KOPT-K1 (cell line): ENCODE measurements around the gene UBQLN1.
"Not testable (repeated sequence)": the region's sequence is repeated elsewhere in the genome, so short reads cannot be mapped to it uniquely, and the experiment has no call there.

Experiments
- H3K27ac ChIP-seq: fragments of 200-600 bp; sonication (generic); 2 replicates; pipeline ENCODE4 v1.5.1; 2016; ENCODE audit warnings: antibody characterized with exemption, mild to moderate bottlenecking, low read depth, low read length; ENCODE audit not compliant: poor library complexity, severe bottlenecking
- H3K36me3 ChIP-seq: fragments of 200-600 bp; sonication (generic); 2 replicates; pipeline ENCODE4 v1.5.1; 2017; ENCODE audit warnings: antibody characterized with exemption, mild to moderate bottlenecking, low read length, moderate library complexity; ENCODE audit not compliant: insufficient read depth
- H3K9me3 ChIP-seq: fragments of 200-600 bp; sonication (generic); 2 replicates; pipeline ENCODE4 v1.5.1; 2017; ENCODE audit warnings: antibody characterized with exemption, low read length, mild to moderate bottlenecking; ENCODE audit not compliant: insufficient read depth, poor library complexity, severe bottlenecking

Gene UBQLN1

GRCh38 chr9:83633255-83633654, 74.5 kb downstream of the UBQLN1 start:
- Histone ChIP-seq H3K36me3 (peaks cover 4% of the 10 kb centered on the region; the same call in 1 of the 2 replicates), H3K27ac (no peak overlapping the region), H3K9me3 (no peaks in the 10 kb centered on the region)

- Histone ChIP-seq H3K9me3 (no peaks in the 10 kb centered on the region), H3K27ac (peak overlapping the region; percentile 54), H3K36me3 (peaks cover 13% of the 10 kb centered on the region; the same call in 1 of the 2 replicates)
Observed at GRCh38 chr9:83630938-83631457, 76.8 kb downstream of the UBQLN1 start.

- peaks cover 13% of the 10 kb centered on the region; the same call in 1 of the 2 replicates for H3K36me3 ChIP-seq
- H3K27ac ChIP-seq: peak overlapping the region; percentile 54
- no peaks in the 10 kb centered on the region for H3K9me3 ChIP-seq
Observed at GRCh38 chr9:83629433-83630104, 78.2 kb downstream of the UBQLN1 start.

DNA sequence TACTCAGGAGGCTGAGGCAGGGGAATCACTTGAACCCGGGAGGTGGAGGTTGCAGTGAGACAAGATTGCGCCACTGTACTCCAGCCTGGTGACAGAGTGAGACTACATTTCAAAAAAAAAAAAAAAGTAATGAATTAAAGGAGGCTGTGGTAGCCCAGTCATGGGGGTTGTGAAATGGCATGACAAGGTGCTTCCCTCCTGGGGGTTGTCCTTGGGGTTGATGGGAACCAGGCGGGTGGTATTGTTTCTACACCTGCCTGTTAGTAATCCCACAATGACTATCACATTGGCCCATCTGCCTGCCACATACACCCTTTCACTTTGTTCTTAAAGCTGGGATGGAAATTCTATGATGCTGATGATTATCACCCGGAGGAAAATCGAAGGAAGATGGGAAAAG, 79.2 kb downstream of the UBQLN1 start:
- Histone ChIP-seq H3K27ac (peak overlapping the region; percentile 54), H3K36me3 (peaks cover 13% of the 10 kb centered on the region; the same call in 1 of the 2 replicates), H3K9me3 (no peaks in the 10 kb centered on the region)

DNA sequence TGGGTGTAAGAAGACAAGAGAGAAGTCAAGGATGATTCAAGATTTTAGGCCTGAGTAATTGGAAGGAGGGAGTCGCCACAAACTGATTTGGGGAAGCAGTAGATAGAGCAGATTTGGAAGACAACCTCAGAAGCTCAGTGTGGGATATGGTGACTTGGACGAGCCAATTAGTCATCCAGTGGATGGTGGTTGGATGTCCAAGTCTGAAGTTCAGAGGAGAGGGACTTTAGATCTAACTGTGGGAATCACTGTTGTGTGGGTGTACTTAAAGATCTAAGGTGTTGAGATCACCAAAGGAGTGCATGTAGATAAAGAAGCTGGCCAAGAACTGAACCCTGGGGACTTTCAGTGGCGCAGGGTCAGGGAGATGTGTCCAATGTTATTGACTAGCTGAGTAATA, 82.6 kb downstream of the UBQLN1 start:
- Histone ChIP-seq H3K9me3 (no peaks in the 10 kb centered on the region), H3K36me3 (peaks cover 13% of the 10 kb centered on the region; the same call in 1 of the 2 replicates), H3K27ac (peak overlapping the region; percentile 95)

DNA sequence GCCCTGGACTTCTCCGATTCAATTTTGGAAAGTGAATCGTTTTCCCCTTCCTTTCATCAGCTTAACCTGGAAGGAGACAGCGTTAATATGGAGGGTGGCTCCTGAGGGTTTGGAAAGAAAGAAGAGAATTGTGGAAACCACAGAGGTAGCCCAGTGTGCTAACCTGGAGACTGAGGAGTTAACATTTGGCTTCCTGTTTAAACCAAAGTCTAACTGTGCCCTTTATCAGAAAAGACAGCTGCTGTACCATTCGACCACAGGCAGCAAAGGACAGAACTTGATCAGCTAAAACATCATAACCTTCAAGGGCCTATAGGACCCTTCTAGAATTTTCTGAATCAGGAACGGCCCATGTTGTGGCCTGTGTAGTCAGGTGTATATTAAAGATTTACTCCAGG, 84.1 kb downstream of the UBQLN1 start:
- peak overlapping the region; percentile 95 for H3K27ac ChIP-seq
- H3K36me3 ChIP-seq: peaks cover 10% of the 10 kb centered on the region; the same call in 1 of the 2 replicates
- H3K9me3 ChIP-seq: no peaks in the 10 kb centered on the region

GRCh38 chr9:83622939-83623678, 84.6 kb downstream of the UBQLN1 start, which contains the start of gene IDNK:
Gene IDNK, plus strand, starts transcription at chr9:83623143. Its CDS starts 29 bp downstream, at chr9:83623172.
- Histone ChIP-seq H3K9me3 (no peaks in the 10 kb centered on the region), H3K36me3 (0 out of 2 replicates have a peak, but pooled peaks cover 10% of the 10 kb centered on the region), H3K27ac (peak within 1 kb of the TSS; percentile 95)

DNA sequence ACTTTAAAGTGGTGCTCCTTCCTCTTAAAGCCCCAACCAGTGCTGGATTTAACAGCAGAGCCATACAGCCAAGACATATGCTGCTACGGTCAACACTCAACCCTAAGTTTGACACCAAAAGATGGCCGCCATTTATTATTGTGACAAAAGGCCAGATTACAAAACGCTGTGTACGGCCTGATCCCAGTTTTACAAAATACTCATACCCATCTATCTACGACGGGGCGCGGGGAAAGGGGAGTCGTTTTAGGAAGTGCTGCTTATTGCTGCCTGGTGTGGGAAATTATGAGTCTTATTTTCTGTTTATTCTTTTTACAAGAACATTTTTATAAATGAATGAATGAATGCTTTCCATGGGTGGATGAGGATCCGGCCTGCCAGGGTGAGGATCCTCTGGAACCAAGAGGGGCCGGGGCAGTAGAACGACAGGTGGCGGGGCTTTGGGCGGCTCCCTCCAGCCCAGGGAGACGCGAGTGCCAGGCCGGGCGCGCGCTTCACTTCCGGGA, 85.3 kb downstream of the UBQLN1 start:
- no peaks in the 10 kb centered on the region for H3K9me3 ChIP-seq
- H3K36me3 ChIP-seq: 0 out of 2 replicates have a peak, but pooled peaks cover 10% of the 10 kb centered on the region
- peak overlapping the region; percentile 95 for H3K27ac ChIP-seq

DNA sequence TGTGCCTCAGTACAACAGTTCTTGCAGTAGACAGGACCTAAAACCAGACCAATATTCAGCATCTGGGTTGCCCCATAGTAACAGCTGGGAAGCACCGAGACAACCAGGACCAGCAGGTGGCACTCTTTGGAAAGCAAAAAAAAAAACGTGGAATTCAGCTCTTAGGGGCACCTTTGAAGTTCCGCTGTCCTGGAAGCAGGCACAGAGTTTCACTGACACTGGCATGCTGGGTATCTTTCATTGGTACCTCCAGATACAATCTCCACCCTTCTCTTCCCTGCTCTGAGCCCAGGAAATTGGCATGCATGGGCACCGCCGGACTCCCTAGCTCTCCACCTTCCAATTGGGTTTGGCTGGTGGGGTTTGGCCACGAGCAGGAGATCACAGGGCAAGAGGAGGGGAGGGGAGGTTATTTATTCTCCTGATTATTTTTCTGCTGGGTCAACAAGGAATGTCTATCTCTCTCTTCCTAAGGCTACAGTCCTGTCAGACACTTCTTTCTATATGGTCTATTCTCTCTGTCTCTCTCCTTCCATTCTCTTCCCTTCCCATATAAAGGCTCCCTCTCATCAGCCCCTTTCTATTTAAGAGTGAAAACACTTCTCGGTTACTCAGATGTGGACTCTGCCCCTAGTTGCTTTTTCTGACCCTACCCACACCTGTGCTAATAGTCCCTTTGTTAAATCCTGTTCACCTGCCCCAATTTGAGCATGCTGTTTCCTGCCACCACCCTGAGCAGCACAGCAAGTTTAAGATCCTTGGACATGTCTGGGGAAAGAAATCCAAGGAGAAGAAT, 86.7 kb downstream of the UBQLN1 start:
- Histone ChIP-seq H3K27ac (no peak overlapping the region), H3K9me3 (no peaks in the 10 kb centered on the region)

DNA sequence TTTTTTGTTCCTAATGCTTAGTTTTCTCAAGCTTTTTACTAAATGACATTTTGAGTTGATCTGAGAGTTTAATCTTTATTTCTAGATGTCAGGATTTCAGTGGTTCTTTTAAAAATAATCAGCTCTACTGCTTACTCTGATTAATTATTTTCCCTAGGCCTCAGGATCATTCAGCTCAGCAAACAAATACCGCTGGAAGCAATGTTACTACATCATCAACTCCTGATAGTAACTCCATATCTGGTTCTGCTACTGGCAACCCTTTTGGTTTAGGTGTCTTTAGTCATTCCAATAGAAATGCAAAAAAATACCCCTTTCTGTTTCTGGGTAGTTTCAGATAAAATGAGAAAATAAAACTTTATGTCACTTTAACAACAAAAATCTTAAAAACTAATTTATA, 90.5 kb downstream of the UBQLN1 start:
- H3K27ac ChIP-seq: no peak overlapping the region
- no peaks in the 10 kb centered on the region for H3K9me3 ChIP-seq
- H3K36me3 ChIP-seq: no peaks in the 10 kb centered on the region

More for the DNA sequence above, 86.7 kb downstream of the UBQLN1 start:
- no peaks in the 10 kb centered on the region for H3K36me3 ChIP-seq

DNA sequence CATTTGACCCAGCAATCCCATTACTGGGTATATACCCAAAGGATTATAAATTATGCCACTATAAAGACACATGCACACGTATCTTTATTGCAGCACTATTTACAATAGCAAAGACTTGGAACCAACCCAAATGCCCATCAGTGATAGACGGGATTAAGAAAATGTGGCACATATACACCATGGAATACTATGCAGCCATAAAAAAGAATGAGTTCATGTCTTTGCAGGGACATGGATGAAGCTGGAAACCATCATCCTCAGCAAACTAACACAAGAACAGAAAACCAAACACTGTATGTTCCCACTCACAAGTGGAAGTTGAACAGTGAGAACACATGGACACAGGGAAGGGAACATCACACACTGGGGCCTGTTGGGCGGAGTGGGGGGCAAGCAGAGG, 94.5 kb downstream of the UBQLN1 start:
- not testable (repeated sequence) for H3K9me3 ChIP-seq

More for the DNA sequence above, 94.5 kb downstream of the UBQLN1 start:
- not testable (repeated sequence) for H3K36me3 ChIP-seq, H3K27ac ChIP-seq
